OCI-LY7 (cell line): Measurements from ENCODE around the gene LLPH. TPM values are rescaled to one million over a fixed set of nuclear protein-coding genes. Genes with fewer than 3 reads are reported as not detected.

Source experiments
- BruUV-seq: library from RNA; stranded (reverse); fragments of 400-500 nt; replicated peaks from 2 replicates; lab custom pipeline; 2021; lab: Mats Ljungman, UMichigan
- CTCF ChIA-PET: fragments of 300-600 bp; sonication (Branson Sonifier 250); formaldehyde crosslinking; loops from one replicate; lab custom pipeline; 2022; ENCODE audit warnings: antibody characterized with exemption; ENCODE audit not compliant: unreplicated experiment; lab: Charles Lee
- POLR2A ChIA-PET: fragments of 300-600 bp; sonication (Branson Sonifier 250); formaldehyde crosslinking; loops from one replicate; lab custom pipeline; 2022; ENCODE audit warnings: antibody characterized with exemption; lab: Charles Lee
- DNase-seq: peaks from one replicate; pipeline ENCODE4 v3.0.0-alpha.2; 2015; ENCODE audit warnings: low spot score
- H2AFZ ChIP-seq: fragments of 200-600 bp; sonication (generic), shearing (Covaris generic); 2 replicates; pipeline ENCODE4 v1.6.1; 2014; ENCODE audit warnings: mild to moderate bottlenecking, antibody characterized with exemption, low read length, moderate library complexity
- H3K27ac ChIP-seq: fragments of 200-600 bp; sonication (generic); 2 replicates; pipeline ENCODE4 v1.5.1; 2014; ENCODE audit warnings: mixed run types, low read depth, mild to moderate bottlenecking, moderate library complexity, low read length, inconsistent platforms; ENCODE audit not compliant: poor library complexity, severe bottlenecking
- H3K36me3 ChIP-seq: fragments of 200-600 bp; sonication (generic); 2 replicates; pipeline ENCODE4 v1.6.1; 2014; ENCODE audit warnings: mild to moderate bottlenecking, antibody characterized with exemption, low read length, moderate library complexity, mixed read lengths; ENCODE audit not compliant: insufficient read depth
- H3K4me1 ChIP-seq: fragments of 200-600 bp; sonication (generic); 2 replicates; pipeline ENCODE4 v1.5.1; 2014; ENCODE audit warnings: mild to moderate bottlenecking, low read length; ENCODE audit not compliant: insufficient read depth, poor library complexity, severe bottlenecking
- H3K4me2 ChIP-seq: fragments of 200-600 bp; sonication (generic); 2 replicates; pipeline ENCODE4 v1.6.1; 2014; ENCODE audit warnings: mild to moderate bottlenecking, low read length
- H3K4me3 ChIP-seq: fragments of 200-600 bp; sonication (generic); 2 replicates; pipeline ENCODE4 v1.5.1; 2014; ENCODE audit warnings: mild to moderate bottlenecking, low read depth, low read length; ENCODE audit not compliant: poor library complexity, severe bottlenecking
- H3K79me2 ChIP-seq: fragments of 200-600 bp; sonication (generic); 2 replicates; pipeline ENCODE4 v1.6.1; 2016; ENCODE audit warnings: low read depth, mild to moderate bottlenecking, low read length, moderate library complexity, mixed read lengths; ENCODE audit not compliant: insufficient read depth
- H3K9me2 ChIP-seq: fragments of 200-600 bp; sonication (generic); 2 replicates; pipeline ENCODE4 v1.6.1; 2016; ENCODE audit warnings: mild to moderate bottlenecking, low read length, mixed read lengths; ENCODE audit not compliant: insufficient read depth
- H3K9me3 ChIP-seq: fragments of 200-600 bp; sonication (generic); 2 replicates; pipeline ENCODE4 v1.6.1; 2014; ENCODE audit warnings: mild to moderate bottlenecking, mixed run types, low read length, mixed read lengths
- H4K20me1 ChIP-seq: fragments of 200-600 bp; sonication (generic); 2 replicates; pipeline ENCODE4 v1.6.1; 2014; ENCODE audit warnings: mild to moderate bottlenecking, antibody characterized with exemption, low read length, moderate library complexity, mixed read lengths; ENCODE audit not compliant: insufficient read depth
- EZH2phosphoT487 ChIP-seq: fragments of 200-600 bp; sonication (generic); IDR thresholded peaks from 2 replicates; pipeline ENCODE4 v1.6.1; 2018; ENCODE audit warnings: low read depth, borderline replicate concordance, mild to moderate bottlenecking, mixed run types, antibody characterized with exemption, low read length, moderate library complexity, mixed read lengths
- intact Hi-C: fragments of 100-400 bp; cut with micrococcal nuclease; formaldehyde crosslinking; loops from one replicate; pipeline ENCODE4 v1.10.0; 2022; ENCODE audit not compliant: unreplicated experiment
- total RNA-seq, 2 experiments: library from RNA; depleted of rRNA in 1 of 2; stranded (reverse); fragments of >200 nt in 1 of 2; shearing (Covaris generic) in 1 of 2; gene quantifications; 2 replicates each; pipeline ENCODE4 v1.2.3, GENCODE V29; 2014 to 2022
- TF ChIP-seq, protein P1 (sequence below): fragments of 200-600 bp; sonication (generic); conservative IDR thresholded peaks from 2 replicates; pipeline ENCODE4 v1.5.1; 2014; ENCODE audit warnings: mild to moderate bottlenecking, antibody characterized with exemption, low read length, moderate library complexity, mixed read lengths

The LLPH gene
- total RNA-seq, 2 experiments from 2014 or later, result 5.7 to 39.6 TPM

DNA sequence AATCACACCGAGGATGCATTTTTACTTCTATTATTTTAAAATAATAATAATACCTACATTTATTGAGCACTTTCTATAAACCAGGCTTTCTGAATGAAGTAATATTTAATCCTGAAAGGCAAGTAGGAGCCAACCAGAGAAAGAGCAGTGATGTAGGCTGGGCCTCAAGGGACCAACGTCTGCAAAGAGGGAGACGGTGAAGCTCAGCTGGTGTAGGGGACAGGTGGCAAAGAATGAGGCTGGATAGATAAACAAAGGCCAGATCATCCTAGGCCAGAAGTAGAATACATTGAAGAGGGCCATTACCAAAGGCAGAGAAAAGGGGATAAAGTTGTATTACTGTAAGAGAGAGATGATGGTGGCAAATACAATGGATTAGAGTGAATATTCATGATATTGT lies 40.1 kb upstream of the LLPH start:
- Histone ChIP-seq H3K79me2 (peaks cover 35% of the 10 kb centered on the region), H3K4me2 (peak overlapping the region; percentile 80), H3K4me1 (peaks cover 23% of the 10 kb centered on the region), H4K20me1 (no peaks in the 10 kb centered on the region), H3K36me3 (peaks cover 22% of the 10 kb centered on the region), H3K4me3 (peak overlapping the region; percentile 80), H3K9me3 (peaks cover 11% of the 10 kb centered on the region), H3K9me2 (no peaks in the 10 kb centered on the region), H2AFZ (peak overlapping the region; percentile 35), H3K27ac (peak overlapping the region; percentile 93)
- no peak for TF ChIP-seq EZH2phosphoT487
- TF ChIP-seq, protein P1, sequence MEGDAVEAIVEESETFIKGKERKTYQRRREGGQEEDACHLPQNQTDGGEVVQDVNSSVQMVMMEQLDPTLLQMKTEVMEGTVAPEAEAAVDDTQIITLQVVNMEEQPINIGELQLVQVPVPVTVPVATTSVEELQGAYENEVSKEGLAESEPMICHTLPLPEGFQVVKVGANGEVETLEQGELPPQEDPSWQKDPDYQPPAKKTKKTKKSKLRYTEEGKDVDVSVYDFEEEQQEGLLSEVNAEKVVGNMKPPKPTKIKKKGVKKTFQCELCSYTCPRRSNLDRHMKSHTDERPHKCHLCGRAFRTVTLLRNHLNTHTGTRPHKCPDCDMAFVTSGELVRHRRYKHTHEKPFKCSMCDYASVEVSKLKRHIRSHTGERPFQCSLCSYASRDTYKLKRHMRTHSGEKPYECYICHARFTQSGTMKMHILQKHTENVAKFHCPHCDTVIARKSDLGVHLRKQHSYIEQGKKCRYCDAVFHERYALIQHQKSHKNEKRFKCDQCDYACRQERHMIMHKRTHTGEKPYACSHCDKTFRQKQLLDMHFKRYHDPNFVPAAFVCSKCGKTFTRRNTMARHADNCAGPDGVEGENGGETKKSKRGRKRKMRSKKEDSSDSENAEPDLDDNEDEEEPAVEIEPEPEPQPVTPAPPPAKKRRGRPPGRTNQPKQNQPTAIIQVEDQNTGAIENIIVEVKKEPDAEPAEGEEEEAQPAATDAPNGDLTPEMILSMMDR, result no peak
- intact Hi-C loops, result no loop called here
- POLR2A ChIA-PET, result interaction anchor here (0.5 to 2.3 kb wide), 2 partner anchors 23 to 1476 kb away, joined by 3 to 8 read pairs; no protein-coding TSS in a partner anchor
- CTCF ChIA-PET, result no interaction called here
- no peak for DNase-seq
- BruUV-seq, result no TSS peak

DNA sequence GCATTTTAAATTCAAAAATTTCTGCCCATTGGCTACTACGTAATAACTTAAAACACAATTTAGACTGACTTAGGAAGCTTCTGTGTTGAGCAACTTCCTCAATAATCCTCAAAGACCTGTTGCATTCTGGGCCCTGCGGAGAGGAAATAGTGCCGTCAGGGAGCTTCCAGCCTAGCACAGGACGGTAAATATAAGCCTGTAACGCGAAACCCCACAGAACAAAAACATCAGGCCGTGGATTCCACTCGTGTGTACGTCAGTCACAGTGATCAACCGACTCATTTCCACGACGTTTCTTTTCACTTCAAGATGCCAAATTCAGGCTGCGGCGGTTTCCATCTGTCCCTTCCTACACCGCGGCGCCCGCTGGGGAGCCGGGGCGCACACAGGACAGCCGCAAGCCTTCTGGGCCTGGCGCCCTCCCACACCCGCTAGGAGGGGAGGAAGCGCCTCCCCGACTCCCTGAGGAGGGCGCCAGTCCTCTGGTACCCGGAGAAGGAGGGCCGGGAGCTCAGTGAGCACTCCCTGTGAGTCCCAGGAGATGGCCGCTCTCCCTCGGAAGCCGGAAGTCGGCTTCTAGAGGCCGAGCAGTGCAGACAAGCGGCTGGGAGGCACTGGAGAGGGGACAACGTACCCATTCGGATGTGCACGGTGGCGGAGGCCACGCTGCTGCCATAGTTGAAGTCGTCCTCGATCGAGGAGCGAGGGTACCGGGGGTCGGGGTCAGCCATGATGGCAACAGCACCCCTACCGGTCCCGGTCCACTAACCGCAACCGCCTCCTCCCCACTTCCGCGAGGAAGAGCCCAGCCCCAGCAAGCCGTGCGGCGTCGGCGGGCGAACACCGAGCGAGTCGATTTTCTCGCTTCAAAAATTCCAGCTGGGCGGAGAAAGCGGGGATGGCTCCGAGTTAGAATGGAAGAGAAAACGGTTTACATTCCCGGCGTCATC lies 38.9 kb upstream of the LLPH start, which contains the start of gene TMBIM4:
TSS of gene TMBIM4 (minus strand) at position 776 of the 950 bp plus-strand sequence. CDS start at position 731, 45 bp downstream.
- Histone ChIP-seq H4K20me1 (no peaks in the 10 kb centered on the region), H3K36me3 (peaks cover 33% of the 10 kb centered on the region), H2AFZ (peak within 1 kb of the TSS; percentile 35), H3K79me2 (peaks cover 46% of the 10 kb centered on the region), H3K9me3 (peaks cover 21% of the 10 kb centered on the region), H3K4me2 (peak within 1 kb of the TSS; percentile 80), H3K9me2 (no peaks in the 10 kb centered on the region), H3K27ac (peak within 1 kb of the TSS; percentile 93), H3K4me3 (peak within 1 kb of the TSS; percentile 80), H3K4me1 (peaks cover 23% of the 10 kb centered on the region)
- BruUV-seq, result TSS peak; percentile 93
- CTCF ChIA-PET, result interaction anchor here (0.6 to 1.6 kb wide), 4 partner anchors 10 to 1099 kb away, joined by 3 to 4 read pairs (median 4); no protein-coding TSS in a partner anchor
- POLR2A ChIA-PET, result interaction anchor here (0.6 to 2.6 kb wide), 23 partner anchors 9 to 523 kb away, joined by 3 to 30 read pairs (median 4); partner anchors contain the start of gene LLPH
- DNase-seq, result peak; percentile 91
- intact Hi-C loops, result loop anchor here (1.0 to 5.0 kb wide), 4 partner anchors 39 to 448 kb away; partner anchors contain the start of genes HELB and LLPH
- TF ChIP-seq, protein P1, result peak; percentile 73
- no peak for TF ChIP-seq EZH2phosphoT487
